Measurements from ENCODE around the gene TMEM154.
A peak's percentile ranks its signal among the peaks of the same experiment; 100 is the strongest.
"Not testable (repeated sequence)": the region's sequence is repeated elsewhere in the genome, so short reads cannot be mapped to it uniquely, and the experiment has no call there.

The TMEM154 gene

GRCh38 chr4:152666946-152667345 is 12.9 kb downstream of the TMEM154 start:
- no peak for TF ChIP-seq EZH2 (IDR thresholded peaks at IDR 0.05; ENCODE audit: borderline replicate concordance, low read length)
- no peak for TF ChIP-seq CTCF (IDR thresholded peaks at IDR 0.05; ENCODE audit: low read length)
- no peaks in the 10 kb centered on the region for H3K36me3 ChIP-seq (ENCODE audit: insufficient read depth, low read length)
- H3K4me3 ChIP-seq (ENCODE audit: low read depth, low read length, poor library complexity, severe bottlenecking): peak overlapping the region; percentile 56
- H3K4me2 ChIP-seq (ENCODE audit: low read length): peak overlapping the region; percentile 79
- H3K79me2 ChIP-seq (ENCODE audit: insufficient read depth, low read length): no peaks in the 10 kb centered on the region
- peak overlapping the region; percentile 97 for H3K27ac ChIP-seq (ENCODE audit: low read depth, low read length, poor library complexity, severe bottlenecking)
- no peaks in the 10 kb centered on the region for H3K9me3 ChIP-seq (ENCODE audit: low read length)
- H3K9me2 ChIP-seq (ENCODE audit: low read depth, low read length): no peaks in the 10 kb centered on the region
- H3K4me1 ChIP-seq (ENCODE audit: insufficient read depth, low read length, severe bottlenecking): peaks cover 87% of the 10 kb centered on the region
- H3K9ac ChIP-seq (ENCODE audit: low read length): peak overlapping the region; percentile 64
- H3F3A ChIP-seq (ENCODE audit: insufficient read depth, low read length): peaks cover 11% of the 10 kb centered on the region; the same call in 1 of the 2 replicates
- no peaks in the 10 kb centered on the region for H3K27me3 ChIP-seq (ENCODE audit: insufficient read depth, low read length)
- no peak overlapping the region for H2AFZ ChIP-seq (ENCODE audit: low read length)
- no peaks in the 10 kb centered on the region for H4K20me1 ChIP-seq (ENCODE audit: insufficient read depth, low read length)

- Histone ChIP-seq H3K4me2 (ENCODE audit: low read length) (peak overlapping the region; percentile 79), H3K27me3 (ENCODE audit: insufficient read depth, low read length) (no peaks in the 10 kb centered on the region), H2AFZ (ENCODE audit: low read length) (no peak overlapping the region), H3K9ac (ENCODE audit: low read length) (peak overlapping the region; percentile 64), H3K9me2 (ENCODE audit: low read depth, low read length) (no peaks in the 10 kb centered on the region), H3K4me1 (ENCODE audit: insufficient read depth, low read length, severe bottlenecking) (peaks cover 94% of the 10 kb centered on the region), H3K79me2 (ENCODE audit: insufficient read depth, low read length) (no peaks in the 10 kb centered on the region), H3K27ac (ENCODE audit: low read depth, low read length, poor library complexity, severe bottlenecking) (peak overlapping the region; percentile 97), H4K20me1 (ENCODE audit: insufficient read depth, low read length) (no peaks in the 10 kb centered on the region), H3K9me3 (ENCODE audit: low read length) (no peaks in the 10 kb centered on the region), H3F3A (ENCODE audit: insufficient read depth, low read length) (peaks cover 11% of the 10 kb centered on the region; the same call in 1 of the 2 replicates), H3K4me3 (ENCODE audit: low read depth, low read length, poor library complexity, severe bottlenecking) (peak overlapping the region; percentile 56), H3K36me3 (ENCODE audit: insufficient read depth, low read length) (no peaks in the 10 kb centered on the region)
- TF ChIP-seq EZH2 (IDR thresholded peaks at IDR 0.05; ENCODE audit: borderline replicate concordance, low read length): no peak
- TF ChIP-seq CTCF (IDR thresholded peaks at IDR 0.05; ENCODE audit: low read length): no peak
These were observed 14.0 kb downstream of the TMEM154 start for GRCh38 chr4:152665691-152666395.

- H3K27ac ChIP-seq (ENCODE audit: low read depth, low read length, poor library complexity, severe bottlenecking): peak overlapping the region; percentile 97
- H2AFZ ChIP-seq (ENCODE audit: low read length); H3K27me3 ChIP-seq (ENCODE audit: insufficient read depth, low read length); H3K9me3 ChIP-seq (ENCODE audit: low read length); H3K36me3 ChIP-seq (ENCODE audit: insufficient read depth, low read length); H4K20me1 ChIP-seq (ENCODE audit: insufficient read depth, low read length); H3K9me2 ChIP-seq (ENCODE audit: low read depth, low read length); H3K79me2 ChIP-seq (ENCODE audit: insufficient read depth, low read length): not testable (repeated sequence)
- peaks cover 11% of the 10 kb centered on the region; the same call in 1 of the 2 replicates for H3F3A ChIP-seq (ENCODE audit: insufficient read depth, low read length)
- peak overlapping the region; percentile 52; the same call in 1 of the 2 replicates for H3K9ac ChIP-seq (ENCODE audit: low read length)
- peak overlapping the region; percentile 67 for H3K4me2 ChIP-seq (ENCODE audit: low read length)
- peak overlapping the region; percentile 43 for H3K4me3 ChIP-seq (ENCODE audit: low read depth, low read length, poor library complexity, severe bottlenecking)
- H3K4me1 ChIP-seq (ENCODE audit: insufficient read depth, low read length, severe bottlenecking): peaks cover 97% of the 10 kb centered on the region
These were observed 15.8 kb downstream of the TMEM154 start for GRCh38 chr4:152664067-152664378.

All from OCI-LY1 (cell line).